ENCODE results near the gene FANCL.

- TF ChIP-seq POLR2A (IDR thresholded peaks at IDR 0.05; ENCODE audit: low read depth, low read length) (no peak), POLR2AphosphoS5 (IDR thresholded peaks at IDR 0.05; ENCODE audit: low read depth, low read length) (no peak), TAF1 (IDR thresholded peaks at IDR 0.05; ENCODE audit: low read depth, low read length) (no peak), PAX5 (IDR thresholded peaks at IDR 0.05; ENCODE audit: insufficient read depth, low read length, severe bottlenecking) (no peak)
Measured at GRCh38 chr2:58266211-58266610, 25.1 kb upstream of the FANCL start.

Data from GM12891 (cell line).